PC-9 (cell line): ENCODE results near the gene SDSL. TPM values are rescaled to one million over a fixed set of nuclear protein-coding genes. Genes with fewer than 3 reads are reported as not detected.

Experiments
- BruUV-seq: library from RNA; stranded (reverse); fragments of 400-500 nt; replicated peaks from 2 replicates; lab custom pipeline; 2021; lab: Mats Ljungman, UMichigan
- CTCF ChIA-PET: fragments of 300-600 bp; sonication (Branson Sonifier 250); formaldehyde crosslinking; loops from one replicate; lab custom pipeline; 2022; ENCODE audit warnings: antibody characterized with exemption; lab: Charles Lee
- POLR2A ChIA-PET: fragments of 300-600 bp; sonication (Branson Sonifier 250); formaldehyde crosslinking; loops from one replicate; lab custom pipeline; 2022; ENCODE audit warnings: antibody characterized with exemption; ENCODE audit not compliant: unreplicated experiment; lab: Charles Lee
- DNase-seq, 2 experiments: peaks; one replicate each; pipeline versions ENCODE4 v3.0.0 to v3.0.0-alpha.2; 2015 to 2022; ENCODE audit warnings: mixed read lengths in 1 of 2
- H2AFZ ChIP-seq: fragments of 200-600 bp; sonication (generic); 2 replicates; pipeline ENCODE4 v1.8.1; 2017; ENCODE audit warnings: antibody characterized with exemption
- H3F3A ChIP-seq: fragments of 200-600 bp; sonication (generic); 2 replicates; pipeline ENCODE4 v1.8.1; 2017; ENCODE audit warnings: antibody characterized with exemption, mild to moderate bottlenecking, low read depth; ENCODE audit not compliant: insufficient read depth
- H3K27ac ChIP-seq: fragments of 200-600 bp; sonication (generic); 2 replicates; pipeline ENCODE4 v1.6.1; 2016; ENCODE audit warnings: mixed run types
- H3K27me3 ChIP-seq: fragments of 200-600 bp; sonication (generic); 2 replicates; pipeline ENCODE4 v1.6.1; 2016; ENCODE audit warnings: low read depth, mixed run types; ENCODE audit not compliant: insufficient read depth
- H3K36me3 ChIP-seq: fragments of 200-600 bp; sonication (generic); 2 replicates; pipeline ENCODE4 v1.6.1; 2016; ENCODE audit warnings: low read depth, mixed run types
- H3K4me1 ChIP-seq: fragments of 200-600 bp; sonication (generic); replicated peaks from 2 replicates; pipeline ENCODE4 v1.6.1; 2016; ENCODE audit warnings: mixed run types; ENCODE audit not compliant: insufficient read depth
- H3K4me2 ChIP-seq: fragments of 200-600 bp; sonication (generic); 2 replicates; pipeline ENCODE4 v1.6.1; 2017; ENCODE audit warnings: mixed run types
- H3K4me3 ChIP-seq: fragments of 200-600 bp; sonication (generic); 2 replicates; pipeline ENCODE4 v1.6.1; 2016; ENCODE audit warnings: mixed run types
- H3K79me2 ChIP-seq: fragments of 200-600 bp; sonication (generic); 2 replicates; pipeline ENCODE4 v1.6.1; 2017; ENCODE audit warnings: low read depth, mixed run types
- H3K9me2 ChIP-seq: fragments of 200-600 bp; sonication (generic); 2 replicates; pipeline ENCODE4 v1.8.1; 2017; ENCODE audit warnings: mild to moderate bottlenecking; ENCODE audit not compliant: insufficient read depth
- H3K9me3 ChIP-seq: fragments of 200-600 bp; sonication (generic); 2 replicates; pipeline ENCODE4 v1.8.1; 2016; ENCODE audit warnings: low read depth; ENCODE audit not compliant: insufficient read depth
- H4K20me1 ChIP-seq: fragments of 200-600 bp; sonication (generic); 2 replicates; pipeline ENCODE4 v1.8.1; 2017; ENCODE audit not compliant: insufficient read depth
- CTCF ChIP-seq: fragments of 200-600 bp; sonication (generic); conservative IDR thresholded peaks from 2 replicates; pipeline ENCODE4 v1.6.1; 2017; ENCODE audit warnings: mixed run types, antibody characterized with exemption, mild to moderate bottlenecking, moderate library complexity
- EZH2 ChIP-seq: fragments of 200-600 bp; sonication (generic); IDR thresholded peaks from 2 replicates; pipeline ENCODE4 v1.8.0; 2017; ENCODE audit warnings: antibody characterized with exemption, low read depth
- intact Hi-C: fragments of 100-400 bp; cut with micrococcal nuclease; formaldehyde crosslinking; loops from one replicate; pipeline ENCODE4 v1.10.0; 2022; ENCODE audit not compliant: unreplicated experiment
- total RNA-seq: library from RNA; stranded (reverse); gene quantifications from 2 replicates; pipeline ENCODE4 v1.2.3, GENCODE V29; 2021

The SDSL gene
- total RNA-seq, 1 experiment from 2014 or later = 14.2 TPM

GRCh38 chr12:113475451-113476175, 53.4 kb downstream of the SDSL start:
- no TSS peak for BruUV-seq
- no peaks in the 10 kb centered on the region for H3K79me2 ChIP-seq

GRCh38 chr12:113476176-113476986, 54.2 kb downstream of the SDSL start:
- POLR2A ChIA-PET = no interaction called here
- Histone ChIP-seq H3K9me2 (no peaks in the 10 kb centered on the region), H3K79me2 (no peaks in the 10 kb centered on the region), H3F3A (no peaks in the 10 kb centered on the region), H3K9me3 (no peaks in the 10 kb centered on the region), H3K4me3 (no peak overlapping the region), H3K4me1 (no peaks in the 10 kb centered on the region), H3K27me3 (peaks cover 88% of the 10 kb centered on the region), H2AFZ (no peak overlapping the region), H3K4me2 (no peak overlapping the region), H3K27ac (no peak overlapping the region), H3K36me3 (no peaks in the 10 kb centered on the region), H4K20me1 (no peaks in the 10 kb centered on the region)
- CTCF ChIA-PET = no interaction called here
- intact Hi-C loops = no loop called here
- TF ChIP-seq CTCF (no peak), EZH2 (no peak)
- BruUV-seq = no TSS peak
- no peak for DNase-seq

More at GRCh38 chr12:113475451-113476175, 53.4 kb downstream of the SDSL start:
- Histone ChIP-seq H3K36me3 (no peaks in the 10 kb centered on the region), H3K4me1 (no peaks in the 10 kb centered on the region), H3F3A (no peaks in the 10 kb centered on the region), H3K27ac (no peak overlapping the region), H3K4me2 (no peak overlapping the region), H4K20me1 (no peaks in the 10 kb centered on the region), H3K4me3 (no peak overlapping the region), H2AFZ (no peak overlapping the region), H3K9me2 (no peaks in the 10 kb centered on the region), H3K9me3 (no peaks in the 10 kb centered on the region), H3K27me3 (peaks cover 88% of the 10 kb centered on the region)
- TF ChIP-seq CTCF = no peak
- TF ChIP-seq EZH2 = no peak
- POLR2A ChIA-PET = no interaction called here
- intact Hi-C loops = no loop called here
- CTCF ChIA-PET = no interaction called here
- no peak for DNase-seq

GRCh38 chr12:113477171-113477841, 55.1 kb downstream of the SDSL start:
- no peak for DNase-seq
- no peaks in the 10 kb centered on the region for H3K36me3 ChIP-seq
- intact Hi-C loops = no loop called here
- H3F3A ChIP-seq = no peaks in the 10 kb centered on the region
- H3K9me2 ChIP-seq = no peaks in the 10 kb centered on the region
- ChIA-PET CTCF (no interaction called here), POLR2A (no interaction called here)
- no TSS peak for BruUV-seq
- no peak overlapping the region for H2AFZ ChIP-seq
- H4K20me1 ChIP-seq = no peaks in the 10 kb centered on the region
- H3K9me3 ChIP-seq = no peaks in the 10 kb centered on the region
- H3K4me3 ChIP-seq = no peak overlapping the region
- TF ChIP-seq CTCF = no peak
- no peak for TF ChIP-seq EZH2
- no peaks in the 10 kb centered on the region for H3K4me1 ChIP-seq
- no peak overlapping the region for H3K27ac ChIP-seq
- no peak overlapping the region for H3K4me2 ChIP-seq
- H3K27me3 ChIP-seq = peaks cover 86% of the 10 kb centered on the region
- H3K79me2 ChIP-seq = no peaks in the 10 kb centered on the region
